Stomach (tissue), 4 donors: ENCODE measurements around the gene ECHDC3.

Source experiments
- POLR2A ChIP-seq, 4 donors: fragments of 450-650 bp; IDR thresholded peaks; one replicate each; pipeline ENCODE4 v1.6.1; 2016; ENCODE audit warnings: antibody characterized with exemption in 4 of 4, control low read depth in 2 of 4, mild to moderate bottlenecking in 1 of 4, moderate library complexity in 1 of 4
- TF ChIP-seq, protein P1 (sequence below), 7 experiments: fragments of 450-650 bp in 4 of 7; fragments of 200-600 bp in 3 of 7; sonication (generic) in 3 of 7; IDR thresholded peaks; one replicate each; pipeline ENCODE4 v1.5.1; 2016 to 2019; ENCODE audit warnings: antibody characterized with exemption in 7 of 7, control low read depth in 2 of 7, mild to moderate bottlenecking in 1 of 7

DNA sequence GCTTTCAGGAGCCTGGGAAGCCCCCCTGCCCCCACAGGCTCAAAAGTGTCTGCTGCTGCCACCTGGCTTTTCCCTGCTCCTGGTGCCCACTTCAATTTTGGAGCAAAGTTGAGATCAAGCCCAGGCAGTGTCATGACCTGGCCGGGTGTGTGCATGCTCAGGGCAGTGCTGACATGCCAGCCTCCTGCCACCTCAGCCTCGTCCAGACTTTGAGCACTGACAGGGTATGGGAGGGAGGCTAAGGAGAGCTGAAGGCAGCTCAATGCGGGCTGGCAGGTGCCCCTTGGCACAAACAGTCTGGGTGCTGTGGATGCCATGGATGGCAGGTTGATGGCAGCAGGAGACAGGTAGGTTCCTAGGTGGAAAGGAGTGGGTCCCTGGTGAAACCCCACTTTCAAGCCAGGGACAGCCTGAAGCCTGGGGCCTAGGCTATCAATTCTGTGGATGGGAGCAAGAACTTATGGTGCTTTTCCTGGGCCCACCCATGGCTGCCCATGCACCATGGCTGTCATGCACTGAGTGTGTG, 12.3 kb upstream of the ECHDC3 start:
- TF ChIP-seq POLR2A (IDR thresholded peaks at IDR 0.05): no peak
- TF ChIP-seq, protein P1, sequence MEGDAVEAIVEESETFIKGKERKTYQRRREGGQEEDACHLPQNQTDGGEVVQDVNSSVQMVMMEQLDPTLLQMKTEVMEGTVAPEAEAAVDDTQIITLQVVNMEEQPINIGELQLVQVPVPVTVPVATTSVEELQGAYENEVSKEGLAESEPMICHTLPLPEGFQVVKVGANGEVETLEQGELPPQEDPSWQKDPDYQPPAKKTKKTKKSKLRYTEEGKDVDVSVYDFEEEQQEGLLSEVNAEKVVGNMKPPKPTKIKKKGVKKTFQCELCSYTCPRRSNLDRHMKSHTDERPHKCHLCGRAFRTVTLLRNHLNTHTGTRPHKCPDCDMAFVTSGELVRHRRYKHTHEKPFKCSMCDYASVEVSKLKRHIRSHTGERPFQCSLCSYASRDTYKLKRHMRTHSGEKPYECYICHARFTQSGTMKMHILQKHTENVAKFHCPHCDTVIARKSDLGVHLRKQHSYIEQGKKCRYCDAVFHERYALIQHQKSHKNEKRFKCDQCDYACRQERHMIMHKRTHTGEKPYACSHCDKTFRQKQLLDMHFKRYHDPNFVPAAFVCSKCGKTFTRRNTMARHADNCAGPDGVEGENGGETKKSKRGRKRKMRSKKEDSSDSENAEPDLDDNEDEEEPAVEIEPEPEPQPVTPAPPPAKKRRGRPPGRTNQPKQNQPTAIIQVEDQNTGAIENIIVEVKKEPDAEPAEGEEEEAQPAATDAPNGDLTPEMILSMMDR (IDR thresholded peaks at IDR 0.05): no peak
